DMS153 (cell line): Measurements from ENCODE around the gene SHMT2.

Experiments
- DNase-seq: peaks from one replicate; lab custom pipeline; 2025; lab: John Stamatoyannopoulos, UW

The SHMT2 gene

DNA sequence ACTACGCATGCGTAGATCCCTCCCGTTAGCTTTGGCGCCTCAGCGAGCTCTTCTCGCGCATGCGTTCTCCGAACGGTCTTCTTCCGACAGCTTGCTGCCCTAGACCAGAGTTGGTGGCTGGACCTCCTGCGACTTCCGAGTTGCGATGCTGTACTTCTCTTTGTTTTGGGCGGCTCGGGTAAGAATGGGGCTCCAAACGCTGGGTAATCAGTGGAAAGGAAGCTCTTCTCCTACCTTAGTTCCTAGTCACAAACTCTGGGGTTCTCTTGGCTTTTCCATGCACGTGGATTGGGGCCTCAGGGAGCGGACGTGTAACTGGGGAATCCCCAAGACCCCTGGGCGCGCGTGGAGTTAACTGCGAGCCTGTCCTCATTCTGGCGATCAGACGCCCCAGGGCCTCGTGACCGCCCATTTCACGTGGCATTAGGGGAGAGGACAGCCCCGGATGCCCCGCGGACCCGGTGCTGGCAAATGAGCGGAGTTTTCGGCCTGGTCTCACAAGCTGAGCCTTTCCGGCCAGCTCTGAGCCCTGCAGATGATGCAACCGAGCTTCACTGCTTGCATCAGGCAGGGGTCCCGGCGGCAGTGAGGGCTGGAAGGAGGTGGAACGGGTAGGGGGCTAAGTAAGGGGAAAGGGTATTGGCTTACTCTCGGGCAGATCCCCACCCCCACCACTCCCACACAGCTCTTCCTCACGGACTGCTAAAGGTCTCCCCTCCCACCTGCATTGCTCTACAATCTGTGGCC, at the start of gene SHMT2:
TSS of gene SHMT2 (plus strand) at position 78 of the 747 bp plus-strand sequence. CDS start at position 146, 68 bp downstream.
- peak; percentile 89 for DNase-seq

DNA sequence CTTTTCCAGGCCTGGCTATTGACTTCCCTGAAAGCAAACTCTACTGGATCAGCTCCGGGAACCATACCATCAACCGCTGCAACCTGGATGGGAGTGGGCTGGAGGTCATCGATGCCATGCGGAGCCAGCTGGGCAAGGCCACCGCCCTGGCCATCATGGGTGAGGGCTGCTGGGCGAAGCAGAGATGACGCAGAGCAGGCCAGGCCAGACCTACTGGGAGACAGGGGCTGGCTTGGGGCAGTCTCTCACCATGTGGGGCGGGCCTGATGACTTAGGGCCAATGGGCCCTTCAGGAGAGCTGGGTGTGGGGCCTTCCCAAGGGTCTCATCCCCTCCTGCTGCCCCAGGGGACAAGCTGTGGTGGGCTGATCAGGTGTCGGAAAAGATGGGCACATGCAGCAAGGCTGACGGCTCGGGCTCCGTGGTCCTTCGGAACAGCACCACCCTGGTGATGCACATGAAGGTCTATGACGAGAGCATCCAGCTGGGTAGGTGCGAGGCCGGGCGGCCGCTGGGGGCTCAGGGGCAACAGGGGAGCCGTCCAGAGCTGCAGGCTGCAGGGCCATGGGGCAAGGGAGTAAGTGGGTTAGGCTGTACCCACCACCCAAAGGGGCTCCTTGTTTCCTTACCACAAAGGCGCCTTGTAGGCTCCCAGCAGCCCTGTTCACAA, 49.1 kb upstream of the SHMT2 start:
- DNase-seq, result no peak

DNA sequence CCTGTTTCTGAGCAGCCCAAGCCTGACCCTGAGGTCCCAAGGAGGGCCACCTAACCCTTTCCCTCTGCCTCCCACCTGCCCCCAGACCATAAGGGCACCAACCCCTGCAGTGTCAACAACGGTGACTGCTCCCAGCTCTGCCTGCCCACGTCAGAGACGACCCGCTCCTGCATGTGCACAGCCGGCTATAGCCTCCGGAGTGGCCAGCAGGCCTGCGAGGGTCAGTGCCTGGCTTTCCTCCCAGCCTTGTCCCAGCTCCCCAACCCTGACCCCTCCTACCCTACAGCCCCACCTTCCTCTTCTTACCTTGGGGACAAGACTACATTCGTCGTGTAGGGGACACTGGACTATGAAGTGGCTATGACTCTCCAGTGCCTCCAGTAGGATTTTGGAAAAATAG, 48.4 kb upstream of the SHMT2 start:
- DNase-seq, result no peak

DNA sequence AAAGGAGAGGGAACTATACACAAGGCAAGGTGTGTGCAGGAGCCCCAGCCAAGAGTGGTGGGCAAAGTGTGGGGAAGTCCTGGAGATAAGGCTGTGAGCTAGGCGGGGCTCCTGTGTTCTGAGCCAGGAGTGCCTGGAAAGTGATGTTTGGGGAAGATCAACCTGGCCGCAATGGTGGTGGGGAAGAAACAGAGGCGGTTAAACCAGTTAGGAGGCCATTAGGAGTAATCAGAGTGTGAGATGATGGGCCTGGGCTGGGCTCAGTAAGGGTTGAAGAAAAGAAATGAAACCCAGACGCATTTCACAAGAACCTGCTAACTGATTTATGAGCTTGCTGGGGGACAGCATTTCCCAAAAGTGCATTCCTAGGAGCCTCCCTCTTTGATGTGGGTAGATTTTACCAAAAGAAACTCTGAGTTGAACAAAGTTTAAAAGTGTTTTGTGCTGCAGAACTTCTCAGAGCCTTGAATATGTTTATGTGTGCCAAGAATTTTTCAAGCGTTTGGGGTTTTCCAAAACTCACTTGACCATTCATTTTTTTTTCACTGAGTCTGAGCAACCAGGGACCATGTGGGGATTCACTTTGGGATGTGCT, 47.9 kb upstream of the SHMT2 start:
- DNase-seq, result no peak

DNA sequence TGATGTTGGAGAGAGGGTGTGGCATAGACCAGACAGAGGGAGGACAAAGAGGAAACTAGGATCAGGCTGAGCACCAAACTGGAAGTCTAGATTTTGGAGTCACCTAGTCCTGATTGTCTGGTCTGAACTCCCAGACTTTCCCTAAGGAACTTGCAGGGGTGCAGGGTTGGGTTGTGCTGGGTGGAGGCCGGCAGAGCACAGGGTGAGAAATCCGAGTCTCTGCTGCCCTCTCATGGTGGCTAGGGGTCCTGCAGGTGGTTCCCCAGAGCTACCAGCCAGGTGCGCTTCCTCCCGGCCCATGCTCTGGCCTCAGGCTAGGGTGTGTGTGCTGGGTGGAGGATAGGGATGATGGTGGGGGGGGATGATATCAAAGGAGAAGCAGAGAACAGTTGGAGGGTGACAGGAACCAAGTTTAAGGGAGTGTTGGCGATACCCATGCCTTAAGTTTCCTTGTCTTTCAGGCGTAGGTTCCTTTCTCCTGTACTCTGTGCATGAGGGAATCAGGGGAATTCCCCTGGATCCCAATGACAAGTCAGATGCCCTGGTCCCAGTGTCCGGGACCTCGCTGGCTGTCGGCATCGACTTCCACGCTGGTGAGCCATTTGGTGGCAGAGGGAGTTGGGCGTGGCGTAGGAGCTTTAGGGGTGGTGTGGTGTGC, 46.5 kb upstream of the SHMT2 start:
- DNase-seq, result peak; percentile 48

DNA sequence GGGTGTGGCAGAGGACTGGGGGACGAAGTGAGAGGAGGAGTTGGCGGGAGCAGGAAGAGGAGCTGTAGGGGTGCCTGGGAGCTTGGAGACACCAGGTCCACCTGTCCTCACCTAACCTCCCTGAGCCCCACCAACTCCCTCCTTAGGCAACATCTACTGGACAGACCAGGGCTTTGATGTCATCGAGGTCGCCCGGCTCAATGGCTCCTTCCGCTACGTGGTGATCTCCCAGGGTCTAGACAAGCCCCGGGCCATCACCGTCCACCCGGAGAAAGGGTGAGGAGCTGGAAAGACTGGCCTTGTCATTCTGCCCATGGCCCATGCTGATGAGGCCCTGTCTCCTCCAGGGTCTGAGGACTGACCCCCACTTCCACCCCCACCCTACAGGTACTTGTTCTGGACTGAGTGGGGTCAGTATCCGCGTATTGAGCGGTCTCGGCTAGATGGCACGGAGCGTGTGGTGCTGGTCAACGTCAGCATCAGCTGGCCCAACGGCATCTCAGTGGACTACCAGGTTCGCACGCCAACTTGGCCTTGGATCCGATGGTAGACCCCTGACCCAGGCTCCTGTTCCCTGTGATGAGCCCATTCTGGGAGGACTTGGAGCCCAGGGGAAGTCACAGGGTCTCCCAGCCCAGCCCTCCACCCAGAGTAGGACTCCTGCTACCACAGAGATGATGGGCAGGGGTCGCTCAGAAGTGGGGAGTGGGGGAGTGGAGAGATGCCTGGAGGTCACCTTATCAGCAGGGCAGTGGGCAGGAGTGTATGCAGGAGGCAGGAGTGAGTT, 45.4 kb upstream of the SHMT2 start:
- DNase-seq, result no peak

DNA sequence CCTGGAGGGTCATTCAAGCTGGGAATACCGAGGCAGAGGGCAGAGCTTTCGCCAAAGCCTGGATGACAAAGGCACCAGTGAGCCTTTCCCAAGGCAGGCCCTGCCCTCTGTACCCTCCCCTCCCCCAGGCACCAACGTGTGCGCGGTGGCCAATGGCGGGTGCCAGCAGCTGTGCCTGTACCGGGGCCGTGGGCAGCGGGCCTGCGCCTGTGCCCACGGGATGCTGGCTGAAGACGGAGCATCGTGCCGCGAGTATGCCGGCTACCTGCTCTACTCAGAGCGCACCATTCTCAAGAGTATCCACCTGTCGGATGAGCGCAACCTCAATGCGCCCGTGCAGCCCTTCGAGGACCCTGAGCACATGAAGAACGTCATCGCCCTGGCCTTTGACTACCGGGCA, 44.1 kb upstream of the SHMT2 start:
- no peak for DNase-seq

DNA sequence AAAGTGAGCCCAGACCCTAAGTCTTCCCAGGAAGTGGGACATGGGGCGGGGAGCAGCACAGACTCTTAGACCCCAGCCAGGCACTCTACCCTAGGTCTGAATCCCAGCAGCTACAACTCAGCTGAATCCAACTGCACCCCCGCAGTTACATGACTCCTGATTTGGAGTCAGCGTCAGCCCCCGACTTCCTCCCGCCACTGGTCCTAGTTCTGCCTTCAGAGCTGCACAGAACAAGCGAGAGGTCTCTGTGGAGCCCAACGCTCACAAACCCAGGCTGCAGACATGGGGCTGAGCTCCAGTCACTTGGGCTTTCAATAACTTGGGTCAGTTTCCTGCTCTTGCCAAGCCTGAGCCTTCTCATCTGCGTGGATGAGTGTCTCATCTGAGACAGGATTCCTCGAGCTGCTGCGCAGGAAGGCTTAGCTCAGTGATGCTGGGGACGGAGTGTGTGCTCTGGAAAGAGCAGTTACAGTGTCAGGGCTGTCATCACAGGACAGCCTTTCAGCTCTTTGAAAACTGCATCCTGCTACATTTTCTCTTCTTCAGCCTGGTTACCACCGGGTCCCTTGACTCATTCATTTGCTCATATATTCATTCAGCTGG, 43.5 kb upstream of the SHMT2 start:
- no peak for DNase-seq

DNA sequence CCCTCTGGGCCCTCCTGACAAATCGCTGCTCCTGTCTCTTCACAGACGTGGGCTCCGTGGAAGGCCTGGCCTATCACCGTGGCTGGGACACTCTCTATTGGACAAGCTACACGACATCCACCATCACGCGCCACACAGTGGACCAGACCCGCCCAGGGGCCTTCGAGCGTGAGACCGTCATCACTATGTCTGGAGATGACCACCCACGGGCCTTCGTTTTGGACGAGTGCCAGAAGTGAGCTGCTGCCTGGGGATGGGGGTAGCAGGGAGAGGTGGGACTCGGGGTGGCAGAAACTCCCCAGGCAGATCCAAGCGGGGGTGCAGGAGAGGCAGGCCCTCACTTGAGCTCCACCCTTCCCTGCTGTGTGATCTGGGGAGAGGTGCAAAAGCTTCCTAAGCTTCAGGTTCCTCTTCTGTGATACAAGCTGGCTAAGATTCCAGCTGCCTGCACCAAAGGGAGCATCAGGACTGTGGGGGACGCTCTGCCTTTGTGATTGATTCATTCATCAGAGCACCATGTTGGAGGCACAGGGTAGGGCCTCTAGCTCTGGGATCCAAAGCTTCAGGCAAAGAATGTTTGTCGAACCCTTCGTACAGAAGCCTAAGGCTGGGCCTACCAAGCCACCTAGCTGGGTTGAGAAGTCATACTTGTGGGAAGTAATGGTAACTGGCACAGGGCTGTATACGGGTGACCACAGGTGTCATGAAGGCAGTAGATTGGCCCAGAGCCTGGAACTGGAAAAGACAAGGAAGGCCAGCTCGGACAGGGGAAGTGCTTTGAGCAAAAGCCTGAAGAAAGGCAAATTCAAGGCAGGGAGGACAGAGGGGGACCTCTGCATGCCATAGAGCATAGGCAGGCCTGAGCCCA, 42.1 kb upstream of the SHMT2 start:
- no peak for DNase-seq

DNA sequence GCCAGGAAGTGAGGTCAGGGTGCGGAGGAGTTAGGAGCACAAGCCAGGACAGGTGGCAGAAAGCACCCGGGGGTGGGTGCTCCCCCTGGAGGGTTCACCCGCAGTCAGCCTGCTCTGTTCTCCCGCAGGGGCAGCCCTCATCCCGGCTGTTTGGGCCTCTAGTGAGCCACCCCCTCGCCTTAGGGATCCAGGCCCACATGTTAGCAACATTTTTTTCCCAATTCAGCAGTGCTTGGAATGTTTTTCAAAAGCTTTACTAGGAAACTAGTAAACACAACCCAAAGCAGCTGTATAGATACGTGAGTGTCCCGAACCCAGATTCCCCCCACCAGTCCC, 41.5 kb upstream of the SHMT2 start:
- DNase-seq, result no peak

DNA sequence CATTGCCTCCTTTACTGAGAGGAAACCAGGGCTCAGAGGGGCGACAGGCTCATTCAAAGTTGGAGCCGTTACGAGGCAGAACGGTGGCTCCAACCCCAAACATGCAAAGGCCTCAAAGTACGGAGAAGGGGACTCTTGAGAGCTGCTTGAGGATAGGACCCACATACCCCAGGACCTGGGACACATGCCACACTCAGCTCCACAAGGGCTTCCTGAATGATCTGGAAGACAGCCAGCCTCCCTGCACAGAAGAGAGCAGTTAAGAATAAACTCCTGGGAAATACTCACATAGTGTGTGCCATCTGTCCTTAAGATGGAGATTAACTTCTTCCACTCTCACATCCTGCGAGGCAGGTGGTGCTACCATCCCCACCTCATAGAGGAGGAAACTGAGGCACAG, 39.5 kb upstream of the SHMT2 start:
- DNase-seq, result no peak

DNA sequence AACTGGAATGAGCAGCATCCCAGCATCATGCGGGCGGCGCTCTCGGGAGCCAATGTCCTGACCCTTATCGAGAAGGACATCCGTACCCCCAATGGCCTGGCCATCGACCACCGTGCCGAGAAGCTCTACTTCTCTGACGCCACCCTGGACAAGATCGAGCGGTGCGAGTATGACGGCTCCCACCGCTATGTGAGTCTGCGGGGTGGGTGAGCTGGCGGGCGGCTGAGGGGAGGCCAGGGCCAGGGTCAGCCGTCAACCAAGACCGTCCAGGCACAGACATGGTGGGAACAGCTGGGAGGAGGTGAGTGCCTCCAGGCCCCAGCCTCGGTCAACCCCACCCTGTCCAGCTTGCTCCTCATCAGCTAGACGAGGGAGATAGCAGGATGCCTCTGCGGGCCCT, 38.7 kb upstream of the SHMT2 start:
- no peak for DNase-seq

DNA sequence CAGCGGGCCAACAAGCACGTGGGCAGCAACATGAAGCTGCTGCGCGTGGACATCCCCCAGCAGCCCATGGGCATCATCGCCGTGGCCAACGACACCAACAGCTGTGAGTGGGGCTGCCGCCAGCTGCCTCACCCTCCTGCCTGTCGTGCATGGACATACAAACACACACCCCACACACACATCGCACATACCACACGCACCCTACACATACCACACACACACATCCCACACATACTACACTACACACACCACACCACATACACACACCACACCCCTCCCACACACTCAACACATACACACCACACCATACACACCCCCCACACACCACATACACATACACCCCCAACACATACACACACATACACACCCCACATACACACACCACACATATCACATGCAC, 38.1 kb upstream of the SHMT2 start:
- DNase-seq, result no peak

DNA sequence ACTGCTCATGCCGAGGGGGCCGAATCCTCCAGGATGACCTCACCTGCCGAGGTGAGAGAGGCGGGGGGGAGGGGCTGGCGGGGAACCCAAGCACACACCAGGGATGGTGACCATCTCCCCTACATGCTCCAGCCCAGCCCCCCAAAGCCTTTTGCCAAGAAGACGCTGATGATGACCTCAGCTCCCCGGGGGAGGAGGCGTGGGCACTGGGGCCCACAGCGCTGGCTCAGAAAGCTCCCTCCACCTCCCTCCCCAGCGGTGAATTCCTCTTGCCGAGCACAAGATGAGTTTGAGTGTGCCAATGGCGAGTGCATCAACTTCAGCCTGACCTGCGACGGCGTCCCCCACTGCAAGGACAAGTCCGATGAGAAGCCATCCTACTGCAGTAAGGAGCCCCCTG, 36.6 kb upstream of the SHMT2 start:
- DNase-seq, result no peak

DNA sequence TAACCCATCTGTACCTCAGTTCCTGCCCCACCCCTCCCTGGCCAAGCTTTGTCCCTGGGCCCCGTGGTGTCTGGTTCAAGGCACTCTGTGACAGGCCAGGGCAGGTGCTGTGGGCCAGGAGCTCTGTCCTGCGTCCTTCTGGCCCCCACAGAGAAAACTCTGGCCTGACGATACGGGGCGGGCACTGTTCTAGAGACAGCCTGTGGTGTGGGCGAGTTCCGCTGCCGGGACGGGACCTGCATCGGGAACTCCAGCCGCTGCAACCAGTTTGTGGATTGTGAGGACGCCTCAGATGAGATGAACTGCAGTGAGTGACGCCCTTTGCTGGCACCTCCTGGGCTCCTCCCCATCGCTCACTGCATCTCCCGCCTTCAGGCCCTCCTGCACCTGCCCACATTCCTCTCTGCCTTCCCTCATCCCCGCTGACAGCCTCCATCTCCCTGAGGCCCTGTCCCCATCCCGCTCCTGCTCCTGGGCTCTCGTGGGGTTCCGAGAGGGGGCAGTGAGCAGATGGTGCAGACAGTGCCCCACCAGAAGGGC, 35.7 kb upstream of the SHMT2 start:
- DNase-seq, result no peak

DNA sequence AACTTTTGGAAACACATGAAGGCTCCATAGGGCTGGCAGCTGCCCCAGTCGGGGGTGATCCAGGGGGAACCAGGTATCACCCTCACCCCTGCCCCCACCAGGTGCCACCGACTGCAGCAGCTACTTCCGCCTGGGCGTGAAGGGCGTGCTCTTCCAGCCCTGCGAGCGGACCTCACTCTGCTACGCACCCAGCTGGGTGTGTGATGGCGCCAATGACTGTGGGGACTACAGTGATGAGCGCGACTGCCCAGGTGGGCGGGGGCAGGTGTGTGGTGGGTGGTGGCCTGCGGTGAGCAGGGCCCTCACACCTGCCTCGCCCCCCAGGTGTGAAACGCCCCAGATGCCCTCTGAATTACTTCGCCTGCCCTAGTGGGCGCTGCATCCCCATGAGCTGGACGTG, 35.3 kb upstream of the SHMT2 start:
- DNase-seq, result no peak

DNA sequence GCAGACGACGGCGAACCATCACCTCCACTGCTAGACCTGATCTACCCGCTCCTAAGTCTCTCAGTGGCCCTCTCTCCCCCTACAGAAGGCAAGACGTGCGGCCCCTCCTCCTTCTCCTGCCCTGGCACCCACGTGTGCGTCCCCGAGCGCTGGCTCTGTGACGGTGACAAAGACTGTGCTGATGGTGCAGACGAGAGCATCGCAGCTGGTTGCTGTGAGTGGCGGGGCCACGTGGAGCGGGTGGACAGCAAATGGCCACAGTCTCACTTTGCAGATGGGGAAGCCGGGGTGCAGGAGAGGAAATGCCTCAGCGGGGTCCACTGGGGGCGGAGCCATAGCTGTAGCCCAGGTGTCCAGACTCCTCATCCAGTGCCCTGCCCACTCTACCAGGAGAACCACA, 34.3 kb upstream of the SHMT2 start:
- DNase-seq, result no peak

DNA sequence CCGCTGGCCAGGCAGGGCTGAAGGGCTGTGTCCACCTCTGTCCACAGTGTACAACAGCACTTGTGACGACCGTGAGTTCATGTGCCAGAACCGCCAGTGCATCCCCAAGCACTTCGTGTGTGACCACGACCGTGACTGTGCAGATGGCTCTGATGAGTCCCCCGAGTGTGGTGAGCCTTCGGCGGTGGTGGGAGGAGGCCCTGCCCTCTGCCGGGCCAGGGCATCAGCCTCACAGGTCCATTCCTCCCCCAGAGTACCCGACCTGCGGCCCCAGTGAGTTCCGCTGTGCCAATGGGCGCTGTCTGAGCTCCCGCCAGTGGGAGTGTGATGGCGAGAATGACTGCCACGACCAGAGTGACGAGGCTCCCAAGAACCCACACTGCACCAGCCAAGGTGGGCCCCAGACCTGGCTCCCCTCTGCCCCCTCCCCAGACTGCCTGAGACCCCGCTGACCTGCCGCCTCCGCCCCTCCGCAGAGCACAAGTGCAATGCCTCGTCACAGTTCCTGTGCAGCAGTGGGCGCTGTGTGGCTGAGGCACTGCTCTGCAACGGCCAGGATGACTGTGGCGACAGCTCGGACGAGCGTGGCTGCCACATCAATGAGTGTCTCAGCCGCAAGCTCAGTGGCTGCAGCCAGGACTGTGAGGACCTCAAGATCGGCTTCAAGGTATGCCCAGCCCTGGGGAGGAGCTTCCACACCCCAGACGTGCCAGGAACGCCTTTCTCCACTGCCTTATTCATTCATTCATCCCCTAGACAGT, 33.7 kb upstream of the SHMT2 start:
- DNase-seq, result no peak

DNA sequence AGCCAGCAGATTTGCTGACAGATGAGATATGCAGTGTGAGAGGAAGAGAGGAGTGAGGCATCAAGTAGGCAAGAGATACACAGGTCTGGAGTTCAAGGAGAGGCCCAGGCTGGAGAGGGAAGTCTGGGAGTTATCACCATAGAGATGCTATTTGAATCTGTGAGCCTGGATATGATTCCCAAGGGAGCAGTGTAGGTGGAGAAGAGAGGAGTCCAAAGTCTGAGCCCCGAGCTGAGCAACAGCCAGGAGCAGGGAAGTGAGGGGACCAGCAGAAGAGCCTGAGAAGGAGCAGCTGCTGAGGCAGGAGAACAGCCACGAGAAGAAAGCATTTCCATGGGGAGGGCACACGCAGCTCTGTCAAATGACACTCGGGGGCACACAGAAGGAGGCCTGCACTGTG, 33.1 kb upstream of the SHMT2 start:
- no peak for DNase-seq

DNA sequence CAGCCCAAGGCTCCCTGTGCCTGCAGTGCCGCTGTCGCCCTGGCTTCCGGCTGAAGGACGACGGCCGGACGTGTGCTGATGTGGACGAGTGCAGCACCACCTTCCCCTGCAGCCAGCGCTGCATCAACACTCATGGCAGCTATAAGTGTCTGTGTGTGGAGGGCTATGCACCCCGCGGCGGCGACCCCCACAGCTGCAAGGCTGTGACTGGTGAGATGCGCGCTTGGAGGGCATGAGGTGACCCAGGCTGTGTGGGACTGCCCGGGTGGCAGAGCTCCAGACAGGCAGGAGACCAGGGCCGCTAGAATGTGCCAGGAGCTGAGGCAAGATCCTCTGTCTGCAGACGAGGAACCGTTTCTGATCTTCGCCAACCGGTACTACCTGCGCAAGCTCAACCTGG, 32.6 kb upstream of the SHMT2 start:
- no peak for DNase-seq
